Stimulated activated CD8-positive, alpha-beta memory T cell treated with anti-CD3 and anti-CD28 coated beads, Interleukin-12 subunit alpha, Interleukin-12 subunit beta, amount 100 ng/mL, for 24 hours (primary cell): Measurements from ENCODE around the gene CFTR.

Experiments used
- DNase-seq: peaks from one replicate; pipeline ENCODE4 v3.0.0-alpha.2; 2020; ENCODE audit errors: extremely low read depth

The CFTR gene

DNA sequence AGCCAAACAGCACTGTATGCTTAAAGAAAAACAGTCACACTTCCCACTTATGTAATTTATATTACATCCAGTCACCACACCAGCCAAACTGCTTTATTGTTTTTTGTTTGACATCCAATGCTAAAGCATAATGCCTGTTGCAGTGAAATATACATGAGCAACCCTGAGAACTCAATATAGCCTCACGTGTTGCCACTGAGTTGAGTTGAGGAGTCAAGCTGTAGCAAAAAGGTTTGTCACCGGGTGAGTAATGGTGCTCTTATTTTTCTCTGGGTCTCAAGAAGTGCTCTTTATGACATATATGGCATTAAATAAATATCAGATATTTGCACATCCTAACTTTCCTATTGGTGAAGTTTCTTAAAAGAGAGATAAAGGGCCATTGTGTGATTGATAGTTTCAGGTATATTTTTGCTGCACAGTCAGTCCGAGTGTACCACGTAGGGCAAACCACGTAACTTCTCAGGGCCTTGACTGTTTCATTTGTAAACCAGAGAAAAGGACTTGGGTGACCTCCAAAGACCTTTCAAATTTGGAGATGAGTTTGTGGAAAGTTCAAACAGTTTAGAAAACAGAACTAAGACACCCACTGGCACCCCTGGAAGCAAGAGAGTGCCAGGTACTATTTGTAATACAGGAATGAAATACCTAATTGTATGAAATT lies 168.5 kb downstream of the CFTR start:
- DNase-seq: no peak

DNA sequence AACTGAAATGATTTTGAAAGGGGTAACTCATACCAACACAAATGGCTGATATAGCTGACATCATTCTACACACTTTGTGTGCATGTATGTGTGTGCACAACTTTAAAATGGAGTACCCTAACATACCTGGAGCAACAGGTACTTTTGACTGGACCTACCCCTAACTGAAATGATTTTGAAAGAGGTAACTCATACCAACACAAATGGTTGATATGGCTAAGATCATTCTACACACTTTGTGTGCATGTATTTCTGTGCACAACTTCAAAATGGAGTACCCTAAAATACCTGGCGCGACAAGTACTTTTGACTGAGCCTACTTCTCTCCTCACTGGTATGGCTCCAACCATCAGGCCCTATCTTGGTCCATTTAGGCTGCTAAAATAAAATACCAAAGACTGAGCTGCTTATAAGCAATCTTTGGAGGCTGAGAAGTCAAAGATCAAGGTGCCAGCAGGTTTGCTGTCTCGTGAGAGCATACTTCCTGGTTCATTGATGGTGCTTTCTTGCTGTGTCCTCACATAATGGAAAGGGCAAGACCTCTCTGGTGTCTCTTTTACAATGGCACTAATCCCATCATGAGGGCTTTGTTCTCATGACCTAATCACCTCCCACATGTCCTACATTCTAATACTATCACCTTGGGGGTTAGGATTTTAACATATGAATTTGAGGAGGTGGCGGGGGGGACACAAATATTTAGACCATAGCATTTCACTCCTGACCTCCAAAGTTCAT lies 173.3 kb downstream of the CFTR start:
- no peak for DNase-seq

DNA sequence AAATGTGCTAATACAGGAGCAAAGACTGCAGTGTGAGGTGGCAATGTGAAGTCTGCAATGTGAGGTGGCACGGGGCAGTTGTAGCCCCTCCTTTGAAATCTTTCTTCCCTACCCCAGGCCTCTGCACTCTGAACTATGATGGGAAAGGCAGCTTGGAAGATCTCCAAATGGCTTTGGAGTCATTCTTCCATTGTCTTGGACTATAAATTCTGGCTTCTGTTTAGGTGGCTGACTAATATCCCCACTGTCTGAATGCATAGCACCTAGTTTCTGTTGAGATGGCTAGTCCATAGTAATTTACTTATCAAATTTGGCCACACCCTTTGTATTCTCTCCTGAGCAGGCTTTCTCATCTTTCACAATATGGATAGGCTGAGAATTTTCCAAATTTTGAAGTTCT lies 175.0 kb downstream of the CFTR start:
- no peak for DNase-seq

GRCh38 chr7:117656806-117657205 lies 177.0 kb downstream of the CFTR start:
- no peak for DNase-seq

DNA sequence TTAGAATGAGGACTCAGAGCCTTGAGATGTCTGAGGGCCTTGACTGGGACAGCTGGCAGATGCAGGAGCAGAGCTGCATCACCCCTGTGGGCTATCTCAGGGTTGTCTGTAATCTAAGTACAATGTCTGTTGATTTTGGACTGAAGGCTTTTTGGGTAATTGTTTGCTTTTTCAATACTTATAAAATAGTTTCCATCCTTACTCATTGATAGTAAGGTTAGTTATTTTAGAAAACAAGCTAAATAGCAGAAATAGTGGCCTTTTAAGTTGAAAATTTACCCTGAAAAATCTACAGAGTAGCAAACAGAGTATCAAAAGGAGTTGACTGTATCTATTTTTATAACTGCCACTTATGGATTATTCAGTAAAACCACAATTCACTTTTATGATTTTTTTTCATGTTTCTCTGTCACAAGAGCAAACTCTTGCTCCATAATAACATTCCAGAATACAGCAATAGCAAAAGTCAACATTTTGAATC lies 179.7 kb downstream of the CFTR start:
- no peak for DNase-seq

DNA sequence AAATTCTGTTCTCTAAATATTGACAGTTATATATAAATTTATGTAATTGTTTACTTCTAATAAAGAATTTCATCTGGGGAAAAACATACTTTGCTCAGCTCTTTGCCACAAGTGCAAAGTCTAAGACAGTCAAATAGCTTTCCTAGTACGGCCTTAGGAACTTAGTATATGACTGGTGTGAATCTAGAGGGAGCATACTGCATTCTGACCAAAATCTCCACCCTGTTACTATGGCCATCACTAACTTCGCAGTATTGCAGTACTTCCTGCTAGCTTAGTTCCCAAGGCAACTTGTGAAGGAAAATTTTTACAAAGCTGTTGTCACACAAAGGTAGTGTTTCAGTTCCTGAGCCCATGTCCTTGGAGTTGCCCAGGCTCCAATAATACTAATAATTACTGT lies 181.5 kb downstream of the CFTR start:
- DNase-seq: no peak

GRCh38 chr7:117664047-117664446 lies 184.2 kb downstream of the CFTR start:
- no peak for DNase-seq

DNA sequence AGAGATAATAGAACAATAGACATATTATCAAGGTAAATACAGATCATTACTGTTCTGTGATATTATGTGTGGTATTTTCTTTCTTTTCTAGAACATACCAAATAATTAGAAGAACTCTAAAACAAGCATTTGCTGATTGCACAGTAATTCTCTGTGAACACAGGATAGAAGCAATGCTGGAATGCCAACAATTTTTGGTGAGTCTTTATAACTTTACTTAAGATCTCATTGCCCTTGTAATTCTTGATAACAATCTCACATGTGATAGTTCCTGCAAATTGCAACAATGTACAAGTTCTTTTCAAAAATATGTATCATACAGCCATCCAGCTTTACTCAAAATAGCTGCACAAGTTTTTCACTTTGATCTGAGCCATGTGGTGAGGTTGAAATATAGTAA lies 185.5 kb downstream of the CFTR start:
- DNase-seq: no peak

DNA sequence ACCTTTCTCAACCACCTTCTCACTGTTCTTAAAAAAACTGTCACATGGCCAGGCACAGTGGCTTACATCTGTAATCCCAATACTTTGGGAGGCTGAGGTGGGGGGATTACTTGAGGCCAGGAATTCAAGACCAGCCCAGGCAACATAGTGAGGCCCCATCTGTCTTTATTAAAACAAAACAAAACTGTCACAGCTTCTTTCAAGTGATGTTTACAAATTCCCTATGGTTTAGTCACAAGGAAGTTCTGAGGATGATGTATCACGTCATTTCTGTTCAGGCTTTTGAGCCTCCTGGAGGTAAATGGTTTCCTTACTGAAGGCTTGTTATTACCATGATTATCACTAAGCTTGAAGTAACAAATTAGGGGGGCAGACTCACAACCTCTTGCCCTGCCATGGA lies 186.2 kb downstream of the CFTR start:
- no peak for DNase-seq

GRCh38 chr7:117666689-117667088 lies 186.9 kb downstream of the CFTR start:
- no peak for DNase-seq

DNA sequence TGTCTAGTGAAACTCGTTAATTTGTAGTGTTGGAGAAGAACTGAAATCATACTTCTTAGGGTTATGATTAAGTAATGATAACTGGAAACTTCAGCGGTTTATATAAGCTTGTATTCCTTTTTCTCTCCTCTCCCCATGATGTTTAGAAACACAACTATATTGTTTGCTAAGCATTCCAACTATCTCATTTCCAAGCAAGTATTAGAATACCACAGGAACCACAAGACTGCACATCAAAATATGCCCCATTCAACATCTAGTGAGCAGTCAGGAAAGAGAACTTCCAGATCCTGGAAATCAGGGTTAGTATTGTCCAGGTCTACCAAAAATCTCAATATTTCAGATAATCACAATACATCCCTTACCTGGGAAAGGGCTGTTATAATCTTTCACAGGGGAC lies 187.6 kb downstream of the CFTR start:
- no peak for DNase-seq

GRCh38 chr7:117669818-117670217 lies 190.0 kb downstream of the CFTR start:
- no peak for DNase-seq

- DNase-seq: no peak
Observed at GRCh38 chr7:117672453-117672852, 192.6 kb downstream of the CFTR start.

GRCh38 chr7:117673367-117673766 lies 193.5 kb downstream of the CFTR start:
- no peak for DNase-seq

- no peak for DNase-seq
Observed at GRCh38 chr7:117673839-117674238, 194.0 kb downstream of the CFTR start.

GRCh38 chr7:117674617-117675016 lies 194.8 kb downstream of the CFTR start:
- no peak for DNase-seq

DNA sequence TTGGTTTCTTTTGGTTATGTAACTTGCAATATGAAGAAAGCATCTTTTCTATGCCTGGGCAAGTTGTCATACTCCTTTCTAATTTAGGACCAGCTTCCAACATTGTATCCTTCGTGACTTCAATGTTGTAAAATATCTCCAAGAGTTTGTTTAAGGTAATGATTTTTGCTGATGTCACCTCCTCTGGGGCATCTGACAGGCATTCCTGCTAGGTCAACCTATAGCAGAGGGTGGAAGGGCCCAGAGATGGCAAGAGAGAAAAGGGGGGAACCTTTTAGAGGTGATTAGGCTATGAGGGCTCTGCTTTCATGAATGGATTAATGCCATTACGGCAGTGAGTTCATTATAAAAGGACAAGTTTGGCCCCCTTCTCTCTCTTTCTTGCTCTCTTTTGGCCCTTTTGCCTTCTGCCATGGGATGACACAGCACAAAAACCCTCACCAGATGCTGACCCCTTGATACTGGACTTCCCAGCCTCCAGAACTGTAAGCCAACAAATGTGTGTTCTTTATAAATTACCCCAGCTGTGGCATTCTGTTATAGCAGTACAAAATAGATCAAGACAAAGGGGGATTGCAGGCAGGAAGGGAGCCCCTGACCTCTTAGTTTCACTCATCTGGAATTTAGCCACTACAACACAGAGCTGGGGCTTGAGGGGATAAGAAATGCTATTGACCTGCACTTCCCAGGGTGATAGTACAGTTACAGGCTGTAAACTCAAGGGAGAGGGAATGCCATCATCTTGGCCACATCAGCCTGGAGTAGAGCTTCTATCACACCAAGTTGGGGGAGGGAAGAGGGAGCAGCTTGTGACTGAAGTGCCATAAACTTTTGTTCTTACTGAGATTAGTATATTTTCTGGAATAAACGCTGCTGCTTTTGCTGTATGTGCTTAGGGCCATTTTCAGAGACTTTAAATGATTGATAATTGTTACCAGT lies 195.9 kb downstream of the CFTR start:
- no peak for DNase-seq

DNA sequence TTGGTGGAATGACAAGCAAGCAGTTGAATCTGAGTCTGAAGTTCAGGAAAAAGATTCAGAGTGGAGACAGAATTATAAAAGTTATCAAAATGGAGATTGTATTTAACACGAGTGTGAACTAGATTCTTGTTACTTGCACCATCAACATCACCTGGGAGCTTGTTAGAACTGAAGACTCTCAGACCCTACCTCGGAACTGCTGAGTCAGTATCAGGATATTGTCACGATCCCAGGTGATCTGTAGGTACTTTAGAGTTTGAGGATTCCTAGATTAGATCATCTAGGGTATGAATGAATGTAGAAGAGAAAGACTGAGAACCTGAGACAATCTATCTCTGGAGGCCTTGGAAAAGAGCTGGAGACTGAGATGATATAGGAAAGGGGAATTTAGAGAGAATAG lies 199.3 kb downstream of the CFTR start:
- no peak for DNase-seq

GRCh38 chr7:117682681-117683385 lies 203.0 kb downstream of the CFTR start:
- DNase-seq: no peak

GRCh38 chr7:117683430-117684175 lies 203.8 kb downstream of the CFTR start:
- DNase-seq: no peak

DNA sequence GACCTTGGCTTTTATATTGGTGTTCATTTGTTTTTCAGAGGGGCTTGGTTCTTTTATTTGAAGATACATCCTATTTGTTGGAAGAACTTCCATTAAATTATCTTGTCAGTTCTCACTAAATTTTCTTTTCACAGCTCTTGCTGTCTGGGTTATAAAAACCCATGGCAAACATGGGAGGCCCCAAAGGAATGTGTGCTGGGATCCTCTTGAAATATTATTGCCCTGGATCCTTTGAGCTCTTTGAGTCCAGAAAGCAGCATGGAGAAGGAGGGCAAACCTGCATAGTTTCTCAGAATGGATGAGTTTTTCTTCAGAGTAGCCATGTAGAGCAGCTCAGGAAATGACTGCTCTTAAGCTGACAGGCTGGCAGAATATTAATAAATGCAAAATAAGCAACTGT lies 206.0 kb downstream of the CFTR start:
- no peak for DNase-seq
